ENCODE data around the gene OR10Z1.

DNA sequence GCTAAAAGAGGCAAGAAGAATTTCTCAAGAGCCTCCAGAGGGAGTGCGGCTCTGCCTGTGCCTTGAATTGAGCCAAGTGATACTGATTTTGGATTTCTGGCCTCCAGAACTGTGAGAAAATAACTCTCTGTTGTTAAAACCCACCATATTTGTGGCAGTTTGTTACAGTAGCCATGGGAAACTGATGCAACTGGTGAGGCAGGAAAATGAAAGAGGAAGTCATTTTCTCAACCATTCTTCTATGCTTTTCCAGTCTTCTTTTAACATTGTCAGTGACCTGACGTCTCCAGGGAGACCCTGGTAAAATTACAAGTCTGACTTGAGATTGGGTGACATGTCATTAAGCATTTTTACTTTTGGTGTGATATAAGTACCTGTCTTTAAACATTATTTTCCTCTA is 40.5 kb upstream of the OR10Z1 start:
- TF ChIP-seq POLR2A (IDR thresholded peaks at IDR 0.05) (no peak), CTCF (IDR thresholded peaks at IDR 0.05) (no peak)

Measured in uterus (tissue), 2 donors.